Astrocyte (in vitro differentiated cells and primary cell): Measurements from ENCODE around the gene CDC42BPG. TPM values are rescaled to one million over a fixed set of nuclear protein-coding genes. Genes with fewer than 3 reads are reported as not detected.

Experiments
- DNase-seq: peaks from one replicate; pipeline ENCODE4 v3.0.0-alpha.2; 2010; ENCODE audit warnings: low read depth
- FAIRE-seq: peaks from 2 replicates; lab custom pipeline; 2011; peaks lifted over from hg19 to GRCh38; lab: Jason Lieb, UNC
- H2AFZ ChIP-seq: 2 replicates; pipeline ENCODE4 v1.6.0; 2012; ENCODE audit warnings: low read depth, low read length, inconsistent platforms
- H3K27ac ChIP-seq: 2 replicates; pipeline ENCODE4 v1.5.1; 2011; ENCODE audit warnings: low read depth, low read length, inconsistent platforms
- H3K27me3 ChIP-seq: 2 replicates; pipeline ENCODE4 v1.6.0; 2011; ENCODE audit warnings: low read length, inconsistent platforms; ENCODE audit not compliant: insufficient read depth
- H3K36me3 ChIP-seq: 2 replicates; pipeline ENCODE4 v1.5.1; 2011; ENCODE audit warnings: low read length, inconsistent platforms; ENCODE audit not compliant: insufficient read depth
- H3K4me1 ChIP-seq: 2 replicates; pipeline ENCODE4 v1.5.1; 2011; ENCODE audit warnings: low read length, inconsistent platforms; ENCODE audit not compliant: insufficient read depth
- H3K4me2 ChIP-seq: 2 replicates; pipeline ENCODE4 v1.6.0; 2012; ENCODE audit warnings: low read length, inconsistent platforms
- H3K4me3 ChIP-seq: 2 replicates; pipeline ENCODE4 v1.5.1; 2011; ENCODE audit warnings: low read depth, mild to moderate bottlenecking, low read length, inconsistent platforms; ENCODE audit not compliant: insufficient read depth
- H3K79me2 ChIP-seq: 2 replicates; pipeline ENCODE4 v1.6.0; 2012; ENCODE audit warnings: mild to moderate bottlenecking, low read length, inconsistent platforms; ENCODE audit not compliant: insufficient read depth
- H3K9ac ChIP-seq: 2 replicates; pipeline ENCODE4 v1.6.0; 2012; ENCODE audit warnings: mild to moderate bottlenecking, low read length, inconsistent platforms
- H3K9me3 ChIP-seq: 2 replicates; pipeline ENCODE4 v1.5.1; 2012; ENCODE audit warnings: low read depth, mild to moderate bottlenecking, low read length, inconsistent platforms; ENCODE audit not compliant: insufficient read depth
- H4K20me1 ChIP-seq: 2 replicates; pipeline ENCODE4 v1.6.0; 2012; ENCODE audit warnings: low read length, inconsistent platforms; ENCODE audit not compliant: insufficient read depth
- H3K27ac Mint-ChIP-seq: one replicate; pipeline ENCODE4 v1.8.0; 2021; ENCODE audit warnings: mild to moderate bottlenecking, mixed read lengths; ENCODE audit not compliant: unreplicated experiment
- H3K27me3 Mint-ChIP-seq: one replicate; pipeline ENCODE4 v1.8.0; 2021; ENCODE audit warnings: low read depth, mixed read lengths; ENCODE audit not compliant: unreplicated experiment
- H3K36me3 Mint-ChIP-seq: one replicate; pipeline ENCODE4 v1.8.0; 2021; ENCODE audit warnings: low read depth, mixed read lengths; ENCODE audit not compliant: unreplicated experiment
- H3K4me1 Mint-ChIP-seq: one replicate; pipeline ENCODE4 v1.8.0; 2021; ENCODE audit warnings: low read depth, mixed read lengths; ENCODE audit not compliant: unreplicated experiment
- H3K4me3 Mint-ChIP-seq: one replicate; pipeline ENCODE4 v1.8.0; 2021; ENCODE audit warnings: mild to moderate bottlenecking, moderate library complexity, mixed read lengths; ENCODE audit not compliant: unreplicated experiment
- H3K9me3 Mint-ChIP-seq: one replicate; pipeline ENCODE4 v1.8.0; 2021; ENCODE audit warnings: mild to moderate bottlenecking, mixed read lengths; ENCODE audit not compliant: unreplicated experiment
- EZH2 ChIP-seq: IDR thresholded peaks from 2 replicates; pipeline ENCODE4 v1.6.1; 2012; ENCODE audit warnings: mild to moderate bottlenecking, low read length, inconsistent platforms; ENCODE audit not compliant: insufficient read depth
- total RNA-seq: library from RNA; stranded (reverse); gene quantifications from 2 replicates; pipeline ENCODE4 v1.2.1, GENCODE V29; 2021
- TF ChIP-seq, protein P1 (sequence below): IDR thresholded peaks from 2 replicates; pipeline ENCODE4 v1.5.1; 2011; ENCODE audit warnings: low read depth, mild to moderate bottlenecking, inconsistent platforms, low read length, moderate library complexity; ENCODE audit not compliant: insufficient read depth

Gene CDC42BPG
- total RNA-seq, 1 donor from 2014 or later, result 4.6 TPM

DNA sequence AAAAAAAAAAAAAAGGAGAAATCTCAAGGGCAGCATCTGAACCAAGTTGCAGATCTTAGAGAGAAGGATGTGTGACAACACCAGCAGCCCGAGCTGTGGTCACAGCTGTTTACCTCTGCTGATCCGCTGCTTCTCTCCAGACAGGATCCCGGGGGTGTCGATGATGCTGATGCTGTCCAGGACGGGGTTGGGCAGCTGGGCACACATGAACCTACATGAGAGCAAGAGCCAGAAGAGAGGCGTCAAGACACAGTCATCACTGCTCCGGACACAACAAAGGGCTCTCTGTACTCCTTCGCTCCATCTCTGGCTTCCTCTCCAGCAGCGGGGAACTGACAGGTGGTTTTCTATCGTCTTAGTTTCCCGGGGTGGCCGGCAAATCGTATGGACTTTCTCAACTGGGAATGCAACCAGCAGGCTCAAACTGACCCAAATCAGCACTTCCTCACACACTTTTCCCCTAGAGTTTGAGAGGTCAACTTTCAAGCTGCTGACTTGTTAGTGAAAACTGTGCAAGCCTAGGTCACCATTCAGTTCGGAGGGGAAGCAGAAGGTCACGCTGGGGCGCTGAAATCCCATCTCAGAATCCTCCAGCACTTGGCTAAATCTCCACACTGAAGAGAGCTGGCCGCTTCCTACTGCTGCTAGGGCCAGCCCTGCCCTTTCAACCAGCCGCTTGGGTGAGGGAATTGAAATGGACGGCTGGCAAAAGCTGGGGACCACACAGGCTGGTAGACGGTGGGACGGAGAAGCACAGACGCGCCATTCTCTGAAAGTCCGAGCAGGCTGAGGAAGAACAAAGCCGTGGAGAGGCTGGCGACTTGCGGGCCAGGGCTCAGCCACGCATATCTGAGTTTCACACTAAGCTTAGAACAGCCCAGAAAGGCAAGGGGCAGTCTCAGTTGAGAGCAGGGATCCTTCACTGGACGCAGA, 30.1 kb upstream of the CDC42BPG start:
- TF ChIP-seq EZH2, result no peak
- TF ChIP-seq, protein P1, sequence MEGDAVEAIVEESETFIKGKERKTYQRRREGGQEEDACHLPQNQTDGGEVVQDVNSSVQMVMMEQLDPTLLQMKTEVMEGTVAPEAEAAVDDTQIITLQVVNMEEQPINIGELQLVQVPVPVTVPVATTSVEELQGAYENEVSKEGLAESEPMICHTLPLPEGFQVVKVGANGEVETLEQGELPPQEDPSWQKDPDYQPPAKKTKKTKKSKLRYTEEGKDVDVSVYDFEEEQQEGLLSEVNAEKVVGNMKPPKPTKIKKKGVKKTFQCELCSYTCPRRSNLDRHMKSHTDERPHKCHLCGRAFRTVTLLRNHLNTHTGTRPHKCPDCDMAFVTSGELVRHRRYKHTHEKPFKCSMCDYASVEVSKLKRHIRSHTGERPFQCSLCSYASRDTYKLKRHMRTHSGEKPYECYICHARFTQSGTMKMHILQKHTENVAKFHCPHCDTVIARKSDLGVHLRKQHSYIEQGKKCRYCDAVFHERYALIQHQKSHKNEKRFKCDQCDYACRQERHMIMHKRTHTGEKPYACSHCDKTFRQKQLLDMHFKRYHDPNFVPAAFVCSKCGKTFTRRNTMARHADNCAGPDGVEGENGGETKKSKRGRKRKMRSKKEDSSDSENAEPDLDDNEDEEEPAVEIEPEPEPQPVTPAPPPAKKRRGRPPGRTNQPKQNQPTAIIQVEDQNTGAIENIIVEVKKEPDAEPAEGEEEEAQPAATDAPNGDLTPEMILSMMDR, result no peak
- Mint-ChIP-seq H3K4me1 (peaks cover 38% of the 10 kb centered on the region), H3K4me3 (peak overlapping the region; percentile 98), H3K27ac (peak overlapping the region; percentile 12), H3K27me3 (no peaks in the 10 kb centered on the region), H3K9me3 (no peaks in the 10 kb centered on the region), H3K36me3 (peaks cover 25% of the 10 kb centered on the region)
- no peaks in the 10 kb centered on the region for H3K9me3 ChIP-seq
- H3K4me3 ChIP-seq, result peak overlapping the region; percentile 9
- H3K79me2 ChIP-seq, result peaks cover 81% of the 10 kb centered on the region
- H3K36me3 ChIP-seq, result peaks cover 15% of the 10 kb centered on the region
- no peaks in the 10 kb centered on the region for H3K27me3 ChIP-seq
- H3K4me2 ChIP-seq, result peak overlapping the region; percentile 98
- H4K20me1 ChIP-seq, result peaks cover 81% of the 10 kb centered on the region
- no peak for FAIRE-seq
- H3K4me1 ChIP-seq, result peaks cover 53% of the 10 kb centered on the region
- peak; percentile 73 for DNase-seq
- no peak overlapping the region for H3K27ac ChIP-seq
- no peak overlapping the region for H2AFZ ChIP-seq
- peak overlapping the region; percentile 92 for H3K9ac ChIP-seq

DNA sequence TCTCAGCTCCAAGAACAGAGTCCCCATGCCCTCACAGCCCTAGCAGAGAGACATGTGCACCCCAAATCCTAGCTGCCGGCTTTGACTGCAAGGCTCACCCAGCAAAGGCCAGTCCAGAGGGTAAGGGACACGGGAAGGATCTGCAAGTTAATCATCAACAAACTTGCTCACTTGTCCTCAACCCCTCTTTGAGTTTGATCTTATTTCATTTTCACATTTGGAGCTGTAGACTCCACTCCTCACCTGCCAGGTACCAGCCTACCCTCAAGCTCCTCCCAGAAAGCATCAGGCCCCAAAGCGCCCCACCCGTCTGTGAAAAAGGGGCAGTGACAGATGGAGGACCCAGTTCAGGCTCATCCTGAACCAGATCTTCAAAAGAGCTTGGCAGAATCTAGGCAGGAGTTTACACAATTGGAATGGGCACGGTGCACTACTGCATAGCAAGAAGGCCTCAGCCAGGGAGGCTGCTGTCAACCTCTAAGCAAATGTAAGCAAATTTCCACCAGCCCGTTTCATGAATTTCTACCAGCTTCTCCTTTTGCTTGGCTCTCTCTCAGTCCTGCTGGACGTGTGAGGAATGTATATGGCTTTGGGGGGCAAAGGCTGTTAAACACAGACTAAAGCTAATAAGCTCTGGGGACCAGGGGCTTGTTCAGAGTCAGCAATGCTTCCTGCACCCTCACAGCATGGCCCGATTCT, 28.5 kb upstream of the CDC42BPG start:
- Histone ChIP-seq H3K36me3 (peaks cover 15% of the 10 kb centered on the region), H3K4me3 (no peak overlapping the region), H3K9ac (no peak overlapping the region), H2AFZ (no peak overlapping the region), H3K79me2 (peaks cover 87% of the 10 kb centered on the region), H4K20me1 (peaks cover 95% of the 10 kb centered on the region), H3K4me2 (no peak overlapping the region), H3K27ac (no peak overlapping the region), H3K4me1 (peaks cover 64% of the 10 kb centered on the region), H3K9me3 (no peaks in the 10 kb centered on the region), H3K27me3 (no peaks in the 10 kb centered on the region)
- Mint-ChIP-seq H3K36me3 (peaks cover 30% of the 10 kb centered on the region), H3K9me3 (peaks cover 2% of the 10 kb centered on the region), H3K27ac (no peak overlapping the region), H3K4me1 (peaks cover 49% of the 10 kb centered on the region), H3K27me3 (no peaks in the 10 kb centered on the region), H3K4me3 (peak overlapping the region; percentile 40)
- TF ChIP-seq, protein P1, result no peak
- DNase-seq (no peak), FAIRE-seq (no peak)
